Measurements from ENCODE around the gene POLR3GL. TPM values are rescaled to one million over a fixed set of nuclear protein-coding genes. Genes with fewer than 3 reads are reported as not detected.

Gene POLR3GL
- polyA plus RNA-seq, 1 donor (not counting 4 experiments of a cell fraction or from before 2014, with no cell fraction given): 14.0 TPM

GRCh38 chr1:145937436-145937835 lies 27.1 kb upstream of the POLR3GL start:
- H3K36me3 ChIP-seq (ENCODE audit: control insufficient read depth in 2 of 2, extremely low read depth in 1 of 2, insufficient read depth in 2 of 2, low read length in 2 of 2): no peaks in the 10 kb centered on the region
- dilution Hi-C loops (cut with MboI; ENCODE audit: extremely low pct_ligation_motif_present, low sequenced_read_pairs): no loop called here
- no peak for DNase-seq (ENCODE audit: low read depth, low spot score)

GRCh38 chr1:145942405-145942804 lies 22.1 kb upstream of the POLR3GL start:
- Histone ChIP-seq H3K27me3 (ENCODE audit: control insufficient read depth, extremely low read depth, insufficient read depth, low read length) (no peaks in the 10 kb centered on the region), H2AFZ (ENCODE audit: control insufficient read depth, low read length) (no peak overlapping the region), H3K4me1 (ENCODE audit: control insufficient read depth, extremely low read depth, insufficient read depth, low read length) (no peaks in the 10 kb centered on the region), H3K9me3 (ENCODE audit: control insufficient read depth, low read depth, low read length) (no peaks in the 10 kb centered on the region), H3K27ac (ENCODE audit: control insufficient read depth, insufficient read depth, low read length) (no peak overlapping the region), H3K4me3 (ENCODE audit: control insufficient read depth in 2 of 3, extremely low read depth in 1 of 3, insufficient read depth in 2 of 3, low read depth in 1 of 3, low read length in 3 of 3) (no peak overlapping the region), H3K36me3 (ENCODE audit: control insufficient read depth in 2 of 2, extremely low read depth in 1 of 2, insufficient read depth in 2 of 2, low read length in 2 of 2) (no peaks in the 10 kb centered on the region), H3K9me1 (ENCODE audit: control insufficient read depth, extremely low read depth, insufficient read depth, low read length) (no peaks in the 10 kb centered on the region), H4K20me1 (ENCODE audit: control insufficient read depth, extremely low read depth, insufficient read depth, low read length) (no peaks in the 10 kb centered on the region), H3K4me2 (ENCODE audit: control insufficient read depth, extremely low read depth, insufficient read depth, low read depth, low read length) (no peak overlapping the region), H3K79me2 (ENCODE audit: control insufficient read depth, insufficient read depth, low read length) (no peaks in the 10 kb centered on the region), H3K9ac (ENCODE audit: control insufficient read depth, extremely low read depth, insufficient read depth, low read length) (no peak overlapping the region)
- DNase-seq (ENCODE audit: low read depth, low spot score) (no peak), FAIRE-seq (no peak)
- dilution Hi-C loops (cut with MboI; ENCODE audit: extremely low pct_ligation_motif_present, low sequenced_read_pairs): no loop called here
- TF ChIP-seq CTCF (optimal IDR thresholded peaks at IDR 0.05 in 1 of 3, IDR thresholded peaks at IDR 0.05 in 1 of 3, conservative IDR thresholded peaks at IDR 0.05 in 1 of 3; ENCODE audit: extremely low read depth in 1 of 3, insufficient read depth in 2 of 3, low read length in 3 of 3) (no peak), EZH2 (IDR thresholded peaks at IDR 0.05; ENCODE audit: low read length) (no peak)

More at GRCh38 chr1:145937436-145937835, 27.1 kb upstream of the POLR3GL start:
- no peak overlapping the region for H3K9ac ChIP-seq (ENCODE audit: control insufficient read depth, extremely low read depth, insufficient read depth, low read length)
- H3K9me3 ChIP-seq (ENCODE audit: control insufficient read depth, low read depth, low read length): no peaks in the 10 kb centered on the region
- no peaks in the 10 kb centered on the region for H4K20me1 ChIP-seq (ENCODE audit: control insufficient read depth, extremely low read depth, insufficient read depth, low read length)
- H3K4me2 ChIP-seq (ENCODE audit: control insufficient read depth, extremely low read depth, insufficient read depth, low read depth, low read length): no peak overlapping the region
- no peaks in the 10 kb centered on the region for H3K79me2 ChIP-seq (ENCODE audit: control insufficient read depth, insufficient read depth, low read length)
- no peaks in the 10 kb centered on the region for H3K27me3 ChIP-seq (ENCODE audit: control insufficient read depth, extremely low read depth, insufficient read depth, low read length)
- no peak overlapping the region for H3K27ac ChIP-seq (ENCODE audit: control insufficient read depth, insufficient read depth, low read length)
- H3K4me3 ChIP-seq (ENCODE audit: control insufficient read depth in 2 of 3, extremely low read depth in 1 of 3, insufficient read depth in 2 of 3, low read depth in 1 of 3, low read length in 3 of 3): no peak overlapping the region
- H3K4me1 ChIP-seq (ENCODE audit: control insufficient read depth, extremely low read depth, insufficient read depth, low read length): no peaks in the 10 kb centered on the region
- H2AFZ ChIP-seq (ENCODE audit: control insufficient read depth, low read length): no peak overlapping the region
- no peaks in the 10 kb centered on the region for H3K9me1 ChIP-seq (ENCODE audit: control insufficient read depth, extremely low read depth, insufficient read depth, low read length)
- TF ChIP-seq EZH2 (IDR thresholded peaks at IDR 0.05; ENCODE audit: low read length) (no peak), CTCF (optimal IDR thresholded peaks at IDR 0.05 in 1 of 3, IDR thresholded peaks at IDR 0.05 in 1 of 3, conservative IDR thresholded peaks at IDR 0.05 in 1 of 3; ENCODE audit: extremely low read depth in 1 of 3, insufficient read depth in 2 of 3, low read length in 3 of 3) (no peak)
- no peak for FAIRE-seq
